Breast epithelium (tissue), 3 donors: ENCODE results near the gene NFKB1.

Experiments used
- CTCF ChIP-seq, 3 donors: fragments of 450-650 bp; IDR thresholded peaks; one replicate each; pipeline ENCODE4 v1.5.1; 2016 to 2017; ENCODE audit warnings: antibody characterized with exemption in 3 of 3, mild to moderate bottlenecking in 3 of 3, moderate library complexity in 3 of 3
- POLR2A ChIP-seq: fragments of 450-650 bp; IDR thresholded peaks from one replicate; pipeline ENCODE4 v1.6.1; 2016; ENCODE audit warnings: antibody characterized with exemption, mild to moderate bottlenecking, moderate library complexity
- POLR2AphosphoS5 ChIP-seq, 3 donors: sonication (generic); formaldehyde crosslinking; IDR thresholded peaks; one replicate each; pipeline ENCODE4 v1.6.1; 2017; ENCODE audit warnings: antibody characterized with exemption in 3 of 3

- TF ChIP-seq CTCF (IDR thresholded peaks at IDR 0.05), result no peak
- no peak for TF ChIP-seq POLR2A
- TF ChIP-seq POLR2AphosphoS5 (IDR thresholded peaks at IDR 0.05), result no peak
These were observed 18.0 kb upstream of the NFKB1 start for GRCh38 chr4:102483120-102483519.
